ENCODE data around the gene STK11IP. TPM values are rescaled to one million over a fixed set of nuclear protein-coding genes. Genes with fewer than 3 reads are reported as not detected.

The STK11IP gene
- polyA plus RNA-seq, 1 donor from 2014 or later = 54.9 TPM

DNA sequence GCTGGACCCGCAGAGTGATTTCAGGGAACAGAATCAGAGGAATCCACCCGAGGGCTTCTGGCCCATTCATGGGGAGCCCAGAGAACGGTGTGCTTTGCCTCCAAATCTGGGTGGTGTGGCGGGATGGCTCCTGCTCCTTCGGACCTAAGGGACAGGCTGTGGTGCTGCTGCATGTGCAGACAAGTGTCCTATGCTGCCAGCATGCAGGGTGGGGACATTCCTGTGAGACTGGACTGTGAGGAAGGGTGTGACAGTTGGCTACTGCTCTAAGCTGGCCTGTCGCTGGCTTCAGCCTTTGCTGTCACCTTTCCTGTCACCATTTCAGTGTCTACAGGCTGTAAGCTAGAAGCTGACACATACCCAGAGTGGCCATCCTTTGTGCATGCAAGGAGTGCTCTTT is 26.9 kb downstream of the STK11IP start:
- H4K20me1 ChIP-seq (ENCODE audit: insufficient read depth) = no peaks in the 10 kb centered on the region
- H3K27ac ChIP-seq (ENCODE audit: low read length) = peak overlapping the region; percentile 8
- no peaks in the 10 kb centered on the region for H3K9me3 ChIP-seq (ENCODE audit: low read length)
- H3K79me2 ChIP-seq (replicated peaks; ENCODE audit: insufficient read depth, low read length) = no peaks in the 10 kb centered on the region
- no peaks in the 10 kb centered on the region for H3F3A ChIP-seq (ENCODE audit: insufficient read depth, low read length, poor library complexity, severe bottlenecking)
- no peak overlapping the region for H3K9ac ChIP-seq (ENCODE audit: low read length)
- no peaks in the 10 kb centered on the region for H3K36me3 ChIP-seq (ENCODE audit: insufficient read depth, low read length)
- H2AFZ ChIP-seq (ENCODE audit: low read depth, low read length) = no peak overlapping the region
- H3K9me2 ChIP-seq (ENCODE audit: insufficient read depth, low read length) = no peaks in the 10 kb centered on the region
- TF ChIP-seq SMC3 (conservative IDR thresholded peaks at IDR 0.05; ENCODE audit: poor library complexity) (no peak), EP300 (conservative IDR thresholded peaks at IDR 0.05; ENCODE audit: poor library complexity, severe bottlenecking) (peak; percentile 18), EZH2 (IDR thresholded peaks at IDR 0.05; ENCODE audit: borderline replicate concordance, insufficient read depth, low read length, poor library complexity, severe bottlenecking) (no peak)
- H3K4me3 ChIP-seq (ENCODE audit: low read length) = no peak overlapping the region
- H3K4me2 ChIP-seq (ENCODE audit: low read length) = no peak overlapping the region
- no peaks in the 10 kb centered on the region for H3K27me3 ChIP-seq (ENCODE audit: insufficient read depth, low read depth, low read length)

DNA sequence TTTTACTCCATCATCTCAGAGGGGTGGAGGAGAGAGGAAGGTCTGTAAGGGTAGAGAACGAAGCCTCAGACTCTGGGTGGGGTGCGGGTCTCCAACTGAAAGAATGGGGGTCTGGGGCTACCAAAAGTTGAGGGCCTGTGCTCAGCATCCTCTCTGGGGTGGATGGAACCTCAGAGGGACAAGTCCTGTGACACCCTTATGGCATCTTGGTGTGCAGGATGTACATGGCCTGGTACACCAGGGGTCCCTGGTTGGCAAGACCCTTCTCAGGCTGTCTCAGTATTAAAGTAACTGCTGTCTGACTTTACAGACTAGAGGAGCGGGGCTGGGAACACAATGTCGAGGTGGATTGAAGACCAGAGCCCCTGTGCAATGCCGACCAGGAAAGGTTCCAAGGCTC is 27.5 kb downstream of the STK11IP start:
- peak overlapping the region; percentile 8 for H3K27ac ChIP-seq (ENCODE audit: low read length)
- no peaks in the 10 kb centered on the region for H3K27me3 ChIP-seq (ENCODE audit: insufficient read depth, low read depth, low read length)
- H3K4me2 ChIP-seq (ENCODE audit: low read length) = no peak overlapping the region
- H2AFZ ChIP-seq (ENCODE audit: low read depth, low read length) = no peak overlapping the region
- no peaks in the 10 kb centered on the region for H3K36me3 ChIP-seq (ENCODE audit: insufficient read depth, low read length)
- no peak overlapping the region for H3K9ac ChIP-seq (ENCODE audit: low read length)
- no peaks in the 10 kb centered on the region for H3K9me3 ChIP-seq (ENCODE audit: low read length)
- no peak for TF ChIP-seq SMC3 (conservative IDR thresholded peaks at IDR 0.05; ENCODE audit: poor library complexity)
- no peak for TF ChIP-seq POLR2AphosphoS5 (IDR thresholded peaks at IDR 0.05)
- TF ChIP-seq EZH2 (IDR thresholded peaks at IDR 0.05; ENCODE audit: borderline replicate concordance, insufficient read depth, low read length, poor library complexity, severe bottlenecking) = no peak
- no peak for TF ChIP-seq EP300 (conservative IDR thresholded peaks at IDR 0.05; ENCODE audit: poor library complexity, severe bottlenecking)
- no peak for TF ChIP-seq MXI1 (conservative IDR thresholded peaks at IDR 0.05; ENCODE audit: poor library complexity, severe bottlenecking)
- no peak for TF ChIP-seq TAF1 (IDR thresholded peaks at IDR 0.05; ENCODE audit: low read depth)
- TF ChIP-seq, protein P1, sequence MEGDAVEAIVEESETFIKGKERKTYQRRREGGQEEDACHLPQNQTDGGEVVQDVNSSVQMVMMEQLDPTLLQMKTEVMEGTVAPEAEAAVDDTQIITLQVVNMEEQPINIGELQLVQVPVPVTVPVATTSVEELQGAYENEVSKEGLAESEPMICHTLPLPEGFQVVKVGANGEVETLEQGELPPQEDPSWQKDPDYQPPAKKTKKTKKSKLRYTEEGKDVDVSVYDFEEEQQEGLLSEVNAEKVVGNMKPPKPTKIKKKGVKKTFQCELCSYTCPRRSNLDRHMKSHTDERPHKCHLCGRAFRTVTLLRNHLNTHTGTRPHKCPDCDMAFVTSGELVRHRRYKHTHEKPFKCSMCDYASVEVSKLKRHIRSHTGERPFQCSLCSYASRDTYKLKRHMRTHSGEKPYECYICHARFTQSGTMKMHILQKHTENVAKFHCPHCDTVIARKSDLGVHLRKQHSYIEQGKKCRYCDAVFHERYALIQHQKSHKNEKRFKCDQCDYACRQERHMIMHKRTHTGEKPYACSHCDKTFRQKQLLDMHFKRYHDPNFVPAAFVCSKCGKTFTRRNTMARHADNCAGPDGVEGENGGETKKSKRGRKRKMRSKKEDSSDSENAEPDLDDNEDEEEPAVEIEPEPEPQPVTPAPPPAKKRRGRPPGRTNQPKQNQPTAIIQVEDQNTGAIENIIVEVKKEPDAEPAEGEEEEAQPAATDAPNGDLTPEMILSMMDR (IDR thresholded peaks at IDR 0.05; ENCODE audit: poor library complexity, severe bottlenecking) = no peak
- TF ChIP-seq, protein P2, sequence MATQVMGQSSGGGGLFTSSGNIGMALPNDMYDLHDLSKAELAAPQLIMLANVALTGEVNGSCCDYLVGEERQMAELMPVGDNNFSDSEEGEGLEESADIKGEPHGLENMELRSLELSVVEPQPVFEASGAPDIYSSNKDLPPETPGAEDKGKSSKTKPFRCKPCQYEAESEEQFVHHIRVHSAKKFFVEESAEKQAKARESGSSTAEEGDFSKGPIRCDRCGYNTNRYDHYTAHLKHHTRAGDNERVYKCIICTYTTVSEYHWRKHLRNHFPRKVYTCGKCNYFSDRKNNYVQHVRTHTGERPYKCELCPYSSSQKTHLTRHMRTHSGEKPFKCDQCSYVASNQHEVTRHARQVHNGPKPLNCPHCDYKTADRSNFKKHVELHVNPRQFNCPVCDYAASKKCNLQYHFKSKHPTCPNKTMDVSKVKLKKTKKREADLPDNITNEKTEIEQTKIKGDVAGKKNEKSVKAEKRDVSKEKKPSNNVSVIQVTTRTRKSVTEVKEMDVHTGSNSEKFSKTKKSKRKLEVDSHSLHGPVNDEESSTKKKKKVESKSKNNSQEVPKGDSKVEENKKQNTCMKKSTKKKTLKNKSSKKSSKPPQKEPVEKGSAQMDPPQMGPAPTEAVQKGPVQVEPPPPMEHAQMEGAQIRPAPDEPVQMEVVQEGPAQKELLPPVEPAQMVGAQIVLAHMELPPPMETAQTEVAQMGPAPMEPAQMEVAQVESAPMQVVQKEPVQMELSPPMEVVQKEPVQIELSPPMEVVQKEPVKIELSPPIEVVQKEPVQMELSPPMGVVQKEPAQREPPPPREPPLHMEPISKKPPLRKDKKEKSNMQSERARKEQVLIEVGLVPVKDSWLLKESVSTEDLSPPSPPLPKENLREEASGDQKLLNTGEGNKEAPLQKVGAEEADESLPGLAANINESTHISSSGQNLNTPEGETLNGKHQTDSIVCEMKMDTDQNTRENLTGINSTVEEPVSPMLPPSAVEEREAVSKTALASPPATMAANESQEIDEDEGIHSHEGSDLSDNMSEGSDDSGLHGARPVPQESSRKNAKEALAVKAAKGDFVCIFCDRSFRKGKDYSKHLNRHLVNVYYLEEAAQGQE (IDR thresholded peaks at IDR 0.05; ENCODE audit: borderline replicate concordance) = no peak
- no peaks in the 10 kb centered on the region for H3K79me2 ChIP-seq (replicated peaks; ENCODE audit: insufficient read depth, low read length)
- H3K9me2 ChIP-seq (ENCODE audit: insufficient read depth, low read length) = no peaks in the 10 kb centered on the region
- no peaks in the 10 kb centered on the region for H4K20me1 ChIP-seq (ENCODE audit: insufficient read depth)
- H3K4me3 ChIP-seq (ENCODE audit: low read length) = no peak overlapping the region
- no peaks in the 10 kb centered on the region for H3F3A ChIP-seq (ENCODE audit: insufficient read depth, low read length, poor library complexity, severe bottlenecking)

DNA sequence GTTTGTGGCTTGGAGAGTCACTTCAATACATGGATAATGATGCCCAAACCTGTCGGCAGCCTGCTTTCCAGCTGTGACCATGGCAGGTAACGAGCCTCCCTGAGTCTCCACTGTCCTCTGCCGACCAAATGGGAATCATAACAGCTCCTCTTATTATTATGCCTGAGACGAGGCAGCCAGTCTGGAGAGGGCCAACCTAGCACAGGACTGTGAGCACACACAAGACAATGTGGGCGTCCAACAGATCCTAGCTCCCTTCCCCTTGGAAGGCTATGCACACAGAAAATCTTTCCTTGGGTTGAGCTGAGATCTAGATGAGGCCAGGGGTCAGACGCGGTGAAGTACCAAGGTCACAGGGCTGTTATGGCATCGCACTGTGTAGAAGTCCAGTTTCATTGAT is 28.9 kb downstream of the STK11IP start:
- no peaks in the 10 kb centered on the region for H3K36me3 ChIP-seq (ENCODE audit: insufficient read depth, low read length)
- no peaks in the 10 kb centered on the region for H4K20me1 ChIP-seq (ENCODE audit: insufficient read depth)
- H2AFZ ChIP-seq (ENCODE audit: low read depth, low read length) = peak overlapping the region; percentile 30
- TF ChIP-seq, protein P1 (IDR thresholded peaks at IDR 0.05; ENCODE audit: poor library complexity, severe bottlenecking) = no peak
- TF ChIP-seq, protein P2 (IDR thresholded peaks at IDR 0.05; ENCODE audit: borderline replicate concordance) = no peak
- TF ChIP-seq TAF1 (IDR thresholded peaks at IDR 0.05; ENCODE audit: low read depth) = no peak
- TF ChIP-seq EZH2 (IDR thresholded peaks at IDR 0.05; ENCODE audit: borderline replicate concordance, insufficient read depth, low read length, poor library complexity, severe bottlenecking) = no peak
- no peak for TF ChIP-seq POLR2AphosphoS5 (IDR thresholded peaks at IDR 0.05)
- TF ChIP-seq RAD21 (conservative IDR thresholded peaks at IDR 0.05) = no peak
- TF ChIP-seq EP300 (conservative IDR thresholded peaks at IDR 0.05; ENCODE audit: poor library complexity, severe bottlenecking) = no peak
- TF ChIP-seq SMC3 (conservative IDR thresholded peaks at IDR 0.05; ENCODE audit: poor library complexity) = no peak
- no peak for TF ChIP-seq MXI1 (conservative IDR thresholded peaks at IDR 0.05; ENCODE audit: poor library complexity, severe bottlenecking)
- H3K79me2 ChIP-seq (replicated peaks; ENCODE audit: insufficient read depth, low read length) = no peaks in the 10 kb centered on the region
- H3K27me3 ChIP-seq (ENCODE audit: insufficient read depth, low read depth, low read length) = no peaks in the 10 kb centered on the region
- no peaks in the 10 kb centered on the region for H3K9me2 ChIP-seq (ENCODE audit: insufficient read depth, low read length)
- peak overlapping the region; percentile 57 for H3K4me3 ChIP-seq (ENCODE audit: low read length)
- no peak overlapping the region for H3K27ac ChIP-seq (ENCODE audit: low read length)
- H3K9me3 ChIP-seq (ENCODE audit: low read length) = no peaks in the 10 kb centered on the region
- H3K9ac ChIP-seq (ENCODE audit: low read length) = no peak overlapping the region
- peak overlapping the region; percentile 15 for H3K4me2 ChIP-seq (ENCODE audit: low read length)
- H3F3A ChIP-seq (ENCODE audit: insufficient read depth, low read length, poor library complexity, severe bottlenecking) = no peaks in the 10 kb centered on the region
